Thyroid gland (tissue), 4 donors: ENCODE measurements around the gene DGKB.

Experiments used
- CTCF ChIP-seq, 6 experiments: fragments of 200-600 bp in 3 of 6; fragments of 450-650 bp in 3 of 6; sonication (generic) in 3 of 6; IDR thresholded peaks; one replicate each; pipeline ENCODE4 v1.5.1; 2016 to 2019; ENCODE audit warnings: antibody characterized with exemption in 6 of 6, mild to moderate bottlenecking in 2 of 6, inconsistent platforms in 1 of 6, moderate library complexity in 1 of 6
- POLR2A ChIP-seq, 2 donors: fragments of 450-650 bp; IDR thresholded peaks; one replicate each; pipeline ENCODE4 v1.6.1; 2017; ENCODE audit warnings: antibody characterized with exemption in 2 of 2, mild to moderate bottlenecking in 2 of 2, moderate library complexity in 1 of 2

- TF ChIP-seq CTCF (IDR thresholded peaks at IDR 0.05) (no peak), POLR2A (IDR thresholded peaks at IDR 0.05) (no peak)
Measured at GRCh38 chr7:14287398-14287797, 615.2 kb downstream of the DGKB start.
